ENCODE data around the gene CFAP74. TPM values are rescaled to one million over a fixed set of nuclear protein-coding genes. Genes with fewer than 3 reads are reported as not detected.
A peak's percentile ranks its signal among the peaks of the same experiment; 100 is the strongest.

Gene CFAP74
- total and polyA plus RNA-seq, 9 of the 15 experiments (the other 6 are each of a cell fraction or from before 2014, with no cell fraction given): 0.03 to 0.15 (median 0.05) TPM; not detected in 6

GRCh38 chr1:1918901-1919303 lies 84.7 kb downstream of the CFAP74 start, which contains the start of gene TMEM52 (continued):
- no peak for TF ChIP-seq PRDM10 (IDR thresholded peaks at IDR 0.05; ENCODE audit: partially characterized antibody)
- TF ChIP-seq PHF20 (IDR thresholded peaks at IDR 0.05; ENCODE audit: partially characterized antibody): peak; percentile 44
- no peak for TF ChIP-seq KAT2B (IDR thresholded peaks at IDR 0.05; ENCODE audit: low read depth, low read length)
- no peak for TF ChIP-seq ETV5 (CRISPR knock-in tag; IDR thresholded peaks at IDR 0.05; ENCODE audit: low read depth)
- no peak for TF ChIP-seq USF2 (CRISPR knock-in tag; IDR thresholded peaks at IDR 0.05)
- no peak for TF ChIP-seq ARID3B (CRISPR knock-in tag; IDR thresholded peaks at IDR 0.05; ENCODE audit: borderline replicate concordance)
- no peak for TF ChIP-seq MAFK (IDR thresholded peaks at IDR 0.05; ENCODE audit: low read length)
- no peak for TF ChIP-seq GTF3C2 (IDR thresholded peaks at IDR 0.05; ENCODE audit: borderline replicate concordance, extremely low read depth, insufficient read length)
- no peak for TF ChIP-seq PBX2 (CRISPR knock-in tag; IDR thresholded peaks at IDR 0.05; ENCODE audit: low read depth)
- no peak for TF ChIP-seq PBX2 (tag; conservative IDR thresholded peaks at IDR 0.05; ENCODE audit: low read depth)
- TF ChIP-seq ZNF232 (CRISPR knock-in tag; IDR thresholded peaks at IDR 0.05): no peak
- TF ChIP-seq FOS (IDR thresholded peaks at IDR 0.05; ENCODE audit: extremely low read depth, insufficient read length): no peak
- no peak for TF ChIP-seq ZKSCAN3 (CRISPR knock-in tag; IDR thresholded peaks at IDR 0.05)
- TF ChIP-seq CHD2 (IDR thresholded peaks at IDR 0.05; ENCODE audit: low read depth, low read length): 0 out of 2 replicates have a peak, but pooled peaks have one; percentile 37
- no peak for TF ChIP-seq ZBTB1 (CRISPR knock-in tag; IDR thresholded peaks at IDR 0.05; ENCODE audit: borderline replicate concordance, low read depth)
